Neural crest cell (in vitro differentiated cells): ENCODE data around the gene COL18A1. TPM values are rescaled to one million over a fixed set of nuclear protein-coding genes. Genes with fewer than 3 reads are reported as not detected.

Experiments
- DNase-seq: peaks from one replicate; pipeline ENCODE4 v3.0.0; 2021; ENCODE audit warnings: low read depth, mixed read lengths, low spot score
- H3K27ac Mint-ChIP-seq: one replicate; pipeline ENCODE4 v1.8.0; 2021; ENCODE audit warnings: mild to moderate bottlenecking, mixed read lengths; ENCODE audit not compliant: unreplicated experiment
- H3K27me3 Mint-ChIP-seq: 2 replicates; pipeline ENCODE4 v1.8.0; 2021; ENCODE audit warnings: low read depth, mild to moderate bottlenecking, mixed read lengths
- H3K36me3 Mint-ChIP-seq: 2 replicates; pipeline ENCODE4 v1.8.0; 2021; ENCODE audit warnings: low read depth, mild to moderate bottlenecking, mixed read lengths
- H3K4me1 Mint-ChIP-seq: 2 replicates; pipeline ENCODE4 v1.8.0; 2021; ENCODE audit warnings: mixed read lengths
- H3K4me3 Mint-ChIP-seq: one replicate; pipeline ENCODE4 v1.8.0; 2021; ENCODE audit warnings: mild to moderate bottlenecking, mixed read lengths
- H3K9me3 Mint-ChIP-seq: 2 replicates; pipeline ENCODE4 v1.8.0; 2021; ENCODE audit warnings: mixed read lengths
- CTCF ChIP-seq: fragments of 200-600 bp; sonication (generic); conservative IDR thresholded peaks from 2 replicates; pipeline ENCODE4 v1.5.0; 2021; ENCODE audit warnings: antibody characterized with exemption, mild to moderate bottlenecking
- total RNA-seq: library from RNA; stranded (reverse); gene quantifications from 2 replicates; pipeline ENCODE4 v1.2.1, GENCODE V29; 2021

COL18A1 gene
- total RNA-seq, 1 donor from 2014 or later, result 19.2 TPM

- Mint-ChIP-seq H3K27me3 (no peaks in the 10 kb centered on the region), H3K4me1 (peaks cover 15% of the 10 kb centered on the region), H3K4me3 (peak overlapping the region; percentile 91), H3K27ac (no peak overlapping the region), H3K36me3 (no peaks in the 10 kb centered on the region), H3K9me3 (no peaks in the 10 kb centered on the region)
- DNase-seq, result no peak
- no peak for TF ChIP-seq CTCF
These were observed 135.6 kb downstream of the COL18A1 start for GRCh38 chr21:45540601-45540970.

DNA sequence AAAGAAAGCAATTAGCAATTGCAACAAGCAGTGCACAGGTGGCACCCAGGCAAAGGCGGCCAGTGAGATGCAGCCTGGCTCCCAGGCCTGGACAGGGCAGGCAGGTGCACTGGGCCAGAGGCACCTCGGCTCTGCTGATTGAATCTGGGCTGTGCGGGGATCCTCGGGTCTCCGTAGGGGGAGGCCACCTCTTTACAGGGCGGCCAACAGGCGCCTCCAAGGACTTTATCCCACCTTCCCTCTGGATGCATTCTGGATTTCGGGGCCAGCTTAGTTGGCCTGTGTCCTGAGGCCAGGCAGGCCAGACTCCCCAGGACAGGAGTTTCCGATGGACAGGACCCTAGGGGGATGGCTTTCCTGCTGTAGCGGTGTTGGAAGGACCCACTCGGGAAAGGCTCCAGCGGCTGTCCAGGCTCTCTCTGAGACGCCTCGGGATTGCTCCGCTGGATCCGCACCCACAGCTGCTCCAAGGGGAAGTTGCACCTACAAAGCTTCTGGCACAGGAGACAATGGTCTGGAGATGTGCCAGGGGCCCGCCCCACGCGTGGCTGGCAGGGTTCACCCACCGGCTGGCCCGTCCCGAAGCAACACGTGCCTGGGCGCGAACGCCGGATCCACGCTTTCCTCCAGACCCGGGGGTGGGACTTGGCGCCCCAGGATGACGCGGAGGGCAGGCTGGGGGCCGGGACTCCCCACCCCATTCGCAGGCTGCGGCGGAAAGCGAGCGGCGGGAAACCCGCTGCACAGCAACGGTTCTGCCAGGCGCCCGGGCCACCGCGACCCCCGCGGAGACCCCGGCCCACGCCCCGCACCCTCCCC is 136.5 kb downstream of the COL18A1 start:
- Mint-ChIP-seq H3K27me3 (no peaks in the 10 kb centered on the region), H3K9me3 (no peaks in the 10 kb centered on the region), H3K4me3 (peak overlapping the region; percentile 91), H3K27ac (no peak overlapping the region), H3K4me1 (peaks cover 15% of the 10 kb centered on the region), H3K36me3 (no peaks in the 10 kb centered on the region)
- no peak for DNase-seq
- TF ChIP-seq CTCF, result no peak

- peak; percentile 51 for TF ChIP-seq CTCF
- Mint-ChIP-seq H3K9me3 (no peaks in the 10 kb centered on the region), H3K36me3 (no peaks in the 10 kb centered on the region), H3K4me3 (peak within 1 kb of the TSS; percentile 91), H3K27me3 (no peaks in the 10 kb centered on the region), H3K4me1 (peaks cover 11% of the 10 kb centered on the region), H3K27ac (no peak within 1 kb of the TSS)
- DNase-seq, result peak; percentile 59
These were observed 137.3 kb downstream of the COL18A1 start, which contains the start of gene SLC19A1 for GRCh38 chr21:45542242-45542666. Gene SLC19A1 (minus strand): TSS chr21:45542440. CDS start chr21:45537959, 4,481 bp downstream.

GRCh38 chr21:45542667-45543370 is 137.9 kb downstream of the COL18A1 start:
- TF ChIP-seq CTCF, result no peak
- Mint-ChIP-seq H3K4me1 (peaks cover 11% of the 10 kb centered on the region), H3K9me3 (no peaks in the 10 kb centered on the region), H3K27ac (no peak overlapping the region), H3K27me3 (peaks cover 2% of the 10 kb centered on the region), H3K36me3 (no peaks in the 10 kb centered on the region), H3K4me3 (no peak overlapping the region)
- DNase-seq, result no peak

DNA sequence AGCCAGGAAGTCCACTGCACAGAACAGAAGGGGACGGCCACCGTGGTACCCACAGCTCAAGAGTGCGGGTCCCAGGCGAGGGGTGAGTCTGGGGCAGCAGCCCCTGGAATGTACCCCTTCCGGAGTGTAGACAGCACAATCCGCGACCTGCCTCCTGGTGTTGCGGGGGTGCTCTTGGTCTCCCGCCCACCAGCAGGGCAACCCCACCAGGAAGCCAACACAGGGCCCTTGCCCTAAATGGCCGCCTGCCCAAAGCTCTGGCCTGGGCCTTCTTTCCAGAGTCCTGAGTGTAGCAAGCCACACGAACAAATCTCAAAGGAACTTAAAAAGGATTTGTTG is 138.4 kb downstream of the COL18A1 start:
- Mint-ChIP-seq H3K27ac (no peak overlapping the region), H3K4me3 (peak overlapping the region; percentile 80), H3K27me3 (peaks cover 5% of the 10 kb centered on the region), H3K4me1 (peaks cover 11% of the 10 kb centered on the region), H3K36me3 (no peaks in the 10 kb centered on the region), H3K9me3 (no peaks in the 10 kb centered on the region)
- TF ChIP-seq CTCF, result no peak
- no peak for DNase-seq
